RPMI8226 (cell line): Measurements from ENCODE around the gene DMD.

ENCODE experiments used
- DNase-seq: peaks from one replicate; pipeline ENCODE4 v3.0.0-alpha.2; 2015

The DMD gene

GRCh38 chrX:31132821-31133241 lies 2078.5 kb downstream of the DMD start:
- DNase-seq, result no peak

- DNase-seq, result no peak
These were observed 2080.7 kb downstream of the DMD start for GRCh38 chrX:31130457-31131220.

- DNase-seq, result no peak
These were observed 2082.5 kb downstream of the DMD start for GRCh38 chrX:31128855-31129254.

- no peak for DNase-seq
These were observed 2083.6 kb downstream of the DMD start for GRCh38 chrX:31127716-31128115.

- DNase-seq, result no peak
These were observed 2085.1 kb downstream of the DMD start for GRCh38 chrX:31126205-31126604.

- DNase-seq, result no peak
These were observed 2086.8 kb downstream of the DMD start for GRCh38 chrX:31124536-31124935.

DNA sequence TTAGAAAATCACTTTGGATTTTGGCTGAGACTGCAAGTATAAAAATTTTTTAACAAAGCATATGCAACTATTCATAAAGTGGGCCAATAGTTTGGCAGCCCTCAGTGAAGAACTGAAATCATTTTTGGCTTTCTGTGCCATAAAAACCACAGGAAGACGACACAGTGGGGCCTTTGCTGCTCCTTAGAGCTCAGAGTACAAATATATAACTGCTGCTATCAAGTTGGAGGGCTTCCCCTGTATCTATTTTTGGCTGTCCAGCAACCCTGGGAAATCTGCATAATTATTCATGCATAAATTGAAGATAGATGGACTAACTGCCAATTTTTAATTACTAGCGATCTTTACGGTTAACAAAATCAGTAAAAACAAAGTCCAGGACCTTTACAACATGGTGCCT lies 2088.0 kb downstream of the DMD start:
- no peak for DNase-seq

DNA sequence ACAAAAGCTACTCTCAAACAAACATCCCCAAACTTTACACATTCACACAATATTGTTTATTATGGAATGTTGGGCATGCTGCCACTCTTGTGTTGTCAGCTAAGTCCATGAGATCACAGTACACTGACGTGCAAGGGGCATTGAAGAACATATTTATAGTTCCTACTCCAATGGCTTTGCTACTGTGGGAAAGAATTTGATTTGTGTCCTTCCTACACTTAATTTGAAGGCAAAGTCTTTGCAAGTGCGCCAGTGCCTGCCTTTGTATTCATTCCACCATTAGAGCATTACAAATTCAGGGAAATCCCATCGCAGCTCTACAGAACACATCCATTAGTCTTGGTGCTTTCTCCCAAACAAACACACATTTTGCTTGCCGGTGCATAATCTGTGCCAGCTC lies 2094.1 kb downstream of the DMD start:
- no peak for DNase-seq

GRCh38 chrX:31115398-31115797 lies 2096.0 kb downstream of the DMD start:
- no peak for DNase-seq

GRCh38 chrX:31114858-31115257 lies 2096.5 kb downstream of the DMD start:
- DNase-seq, result no peak

DNA sequence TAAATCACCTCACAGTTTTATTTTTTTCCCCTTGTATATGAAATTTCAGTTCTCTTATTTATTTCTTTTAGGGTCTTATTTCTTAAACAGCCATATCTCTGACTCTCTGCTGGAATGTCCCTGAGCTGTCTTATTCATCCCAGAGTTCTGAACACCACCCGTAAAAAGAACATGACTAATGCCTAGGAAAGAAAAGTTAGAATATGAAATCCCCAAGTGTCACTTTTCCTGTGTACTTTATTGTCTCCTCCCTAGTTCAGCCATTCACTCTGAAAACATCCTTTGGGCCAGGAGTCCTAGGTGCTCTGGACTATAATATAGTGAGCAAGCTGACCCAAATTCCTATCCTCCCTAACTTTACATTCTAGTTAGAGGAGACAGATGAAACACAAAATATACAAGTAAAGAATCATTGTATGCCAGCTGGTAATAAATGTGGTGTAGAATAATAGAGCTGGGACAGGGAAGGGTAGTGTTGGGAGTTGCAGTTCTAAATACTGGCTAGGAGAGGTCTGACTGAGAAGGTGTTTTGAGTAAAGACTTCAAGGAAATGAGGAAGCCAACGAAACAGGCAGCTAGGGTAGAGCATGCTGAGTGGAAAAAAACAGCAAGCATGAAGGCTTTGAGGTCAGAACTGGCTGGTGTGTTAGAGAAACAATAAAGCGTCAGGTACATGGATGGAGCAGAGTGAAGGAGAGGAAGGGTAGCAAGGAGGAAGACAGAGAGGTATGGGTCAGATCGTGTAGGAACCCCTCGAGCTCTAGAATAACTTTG lies 2098.9 kb downstream of the DMD start:
- no peak for DNase-seq

DNA sequence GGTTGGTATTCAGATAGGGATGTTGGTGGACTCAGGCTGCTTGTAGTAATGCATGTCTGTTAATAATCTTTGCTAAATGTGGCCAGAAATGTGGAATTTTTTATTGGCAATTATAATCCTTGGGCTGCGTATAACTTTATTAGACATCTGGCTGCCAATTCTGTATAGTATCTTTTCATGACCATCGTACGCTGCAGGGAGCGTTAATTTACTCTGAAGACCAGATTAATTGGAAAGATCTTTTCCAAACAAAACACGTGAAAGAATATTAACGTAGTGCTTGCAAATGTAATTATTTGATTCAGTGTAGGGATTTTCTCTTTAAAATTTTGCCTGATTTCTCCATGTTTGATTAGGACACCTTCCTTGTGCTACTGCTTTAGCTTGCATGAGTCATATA lies 2100.7 kb downstream of the DMD start:
- DNase-seq, result no peak

GRCh38 chrX:31099536-31100090 lies 2111.7 kb downstream of the DMD start:
- DNase-seq, result no peak

- no peak for DNase-seq
These were observed 2113.3 kb downstream of the DMD start for GRCh38 chrX:31098079-31098478.

GRCh38 chrX:31093639-31093975 lies 2117.7 kb downstream of the DMD start:
- DNase-seq, result no peak

GRCh38 chrX:31092970-31093638 lies 2118.2 kb downstream of the DMD start:
- DNase-seq, result no peak

GRCh38 chrX:31092476-31092875 lies 2118.9 kb downstream of the DMD start:
- no peak for DNase-seq

GRCh38 chrX:31091819-31092218 lies 2119.5 kb downstream of the DMD start:
- DNase-seq, result no peak

- no peak for DNase-seq
These were observed 2136.8 kb downstream of the DMD start for GRCh38 chrX:31074522-31074921.

- DNase-seq, result no peak
These were observed 2139.6 kb downstream of the DMD start, which contains the start of gene FTHL17 for GRCh38 chrX:31071725-31072124. Gene FTHL17, minus strand, starts transcription at chrX:31072041. Its CDS starts 88 bp downstream, at chrX:31071953.

DNA sequence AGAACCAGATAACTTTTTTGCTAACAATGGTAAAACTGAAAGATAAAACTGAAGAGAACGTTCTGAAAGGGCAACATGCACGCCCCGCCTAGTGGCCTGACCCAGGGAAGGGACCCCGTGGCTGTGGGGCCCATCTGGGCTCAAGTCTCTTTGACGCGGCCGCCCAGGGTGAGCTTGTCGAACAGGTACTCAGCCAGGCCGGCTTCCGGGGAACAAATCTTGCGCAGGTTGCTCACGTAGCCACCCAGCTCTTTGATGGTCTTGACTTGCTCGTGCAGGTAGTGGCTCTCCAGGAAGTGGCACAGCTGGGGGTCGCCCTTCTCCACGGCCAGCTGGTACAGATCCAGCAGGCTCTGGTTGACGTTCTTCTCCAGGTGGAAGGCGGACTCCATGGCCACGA lies 2140.1 kb downstream of the DMD start:
- DNase-seq, result no peak

DNA sequence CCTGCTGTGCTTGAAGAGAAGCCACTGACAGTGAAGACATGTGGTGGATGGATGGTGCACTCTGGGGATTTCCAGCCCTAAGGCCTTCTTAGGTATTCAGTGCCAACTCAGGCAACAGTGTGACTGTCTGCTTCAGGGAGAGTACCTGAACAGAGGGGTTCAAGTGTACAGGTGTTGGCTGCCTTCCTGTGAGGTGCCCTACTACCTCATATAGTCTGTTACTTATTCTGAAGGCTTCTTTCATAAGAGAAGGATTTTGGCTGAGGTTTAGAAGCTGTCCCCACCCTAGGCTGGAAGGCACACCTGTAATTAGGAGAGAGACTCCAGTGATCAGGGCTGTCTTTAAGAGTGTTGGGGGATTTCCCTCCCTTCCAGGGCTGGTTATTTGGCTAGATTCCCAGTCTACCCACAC lies 2141.3 kb downstream of the DMD start:
- no peak for DNase-seq
